Measurements from ENCODE around the gene TANGO2.
A peak's percentile ranks its signal among the peaks of the same experiment; 100 is the strongest.

TANGO2 gene

DNA sequence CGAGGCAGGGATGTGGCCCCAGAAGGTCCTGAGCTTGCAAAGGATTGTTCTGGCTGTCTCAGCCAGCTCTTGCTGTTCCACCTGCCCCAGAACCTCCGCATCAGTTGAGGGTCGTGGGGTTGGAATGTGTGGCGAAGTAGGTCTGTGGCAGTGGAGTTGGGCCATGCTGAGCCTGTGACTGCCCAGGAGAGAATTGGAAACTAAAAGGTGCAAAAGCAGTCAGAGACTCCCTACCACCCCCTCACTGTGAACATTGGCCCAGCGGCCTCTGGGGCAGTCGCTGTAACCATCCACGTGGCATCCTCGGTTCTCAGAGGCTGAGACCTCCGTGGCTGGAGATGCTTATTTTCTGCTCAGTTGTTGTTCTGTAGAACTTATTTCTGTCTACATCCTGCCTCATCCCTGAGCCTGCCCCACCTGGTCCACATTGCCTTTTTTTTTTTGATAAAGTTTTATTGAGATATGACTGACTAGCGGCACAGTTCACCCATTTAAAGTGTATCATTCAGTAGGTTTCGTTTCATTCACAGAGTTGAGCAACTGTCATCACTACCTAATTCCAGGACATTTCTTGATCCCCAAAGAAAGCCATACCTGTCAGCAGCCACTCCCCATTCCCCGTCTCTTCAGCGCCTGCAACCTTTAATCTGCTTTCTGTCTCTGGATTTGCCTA is 36.8 kb downstream of the TANGO2 start:
- in situ Hi-C loops (cut with MboI; ENCODE audit: low pct_unique_long_range_greater_than_20kb, low sequenced_read_pairs, unreplicated experiment): no loop called here
- TF ChIP-seq, protein P1, sequence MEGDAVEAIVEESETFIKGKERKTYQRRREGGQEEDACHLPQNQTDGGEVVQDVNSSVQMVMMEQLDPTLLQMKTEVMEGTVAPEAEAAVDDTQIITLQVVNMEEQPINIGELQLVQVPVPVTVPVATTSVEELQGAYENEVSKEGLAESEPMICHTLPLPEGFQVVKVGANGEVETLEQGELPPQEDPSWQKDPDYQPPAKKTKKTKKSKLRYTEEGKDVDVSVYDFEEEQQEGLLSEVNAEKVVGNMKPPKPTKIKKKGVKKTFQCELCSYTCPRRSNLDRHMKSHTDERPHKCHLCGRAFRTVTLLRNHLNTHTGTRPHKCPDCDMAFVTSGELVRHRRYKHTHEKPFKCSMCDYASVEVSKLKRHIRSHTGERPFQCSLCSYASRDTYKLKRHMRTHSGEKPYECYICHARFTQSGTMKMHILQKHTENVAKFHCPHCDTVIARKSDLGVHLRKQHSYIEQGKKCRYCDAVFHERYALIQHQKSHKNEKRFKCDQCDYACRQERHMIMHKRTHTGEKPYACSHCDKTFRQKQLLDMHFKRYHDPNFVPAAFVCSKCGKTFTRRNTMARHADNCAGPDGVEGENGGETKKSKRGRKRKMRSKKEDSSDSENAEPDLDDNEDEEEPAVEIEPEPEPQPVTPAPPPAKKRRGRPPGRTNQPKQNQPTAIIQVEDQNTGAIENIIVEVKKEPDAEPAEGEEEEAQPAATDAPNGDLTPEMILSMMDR (IDR thresholded peaks at IDR 0.05; ENCODE audit: extremely low read depth, insufficient read depth, missing control alignments): no peak
- no peak for DNase-seq (ENCODE audit: low spot score)

DNA sequence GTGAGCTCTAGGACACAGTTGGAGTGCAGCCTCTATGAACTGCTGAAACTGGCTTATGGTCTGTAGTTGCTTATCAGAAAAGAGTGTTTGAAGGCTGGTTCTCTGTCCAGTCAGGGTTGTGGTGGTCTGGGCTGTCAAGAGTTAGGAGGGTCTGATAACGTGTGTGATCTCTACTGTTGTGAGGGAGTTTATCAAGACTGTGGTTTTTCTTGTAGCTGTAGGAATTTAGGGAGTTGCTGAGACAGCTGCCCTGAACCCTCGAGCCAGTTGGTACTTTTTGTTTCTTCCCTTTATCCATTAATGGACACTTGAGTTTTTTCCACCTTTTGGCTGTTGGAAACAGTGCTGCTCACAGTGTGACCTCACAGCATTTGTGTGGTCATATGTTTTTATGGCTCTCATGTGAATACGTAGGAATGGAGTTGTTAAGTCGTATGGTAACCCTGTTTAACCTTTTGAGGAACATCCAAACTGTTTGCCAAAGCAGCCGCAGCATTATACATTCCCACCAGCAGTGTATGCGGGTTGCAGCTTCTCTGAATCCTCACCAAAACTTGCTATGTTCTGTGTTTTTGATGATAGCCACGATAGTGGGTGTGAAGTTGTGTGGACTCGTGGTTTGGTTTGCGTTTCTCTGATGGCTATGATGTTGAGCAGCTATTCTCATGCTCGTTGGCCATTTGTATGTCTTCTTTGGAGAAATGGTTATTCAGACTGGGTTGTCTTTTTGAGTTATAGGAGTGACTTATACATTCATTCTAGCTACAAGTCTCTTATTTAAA is 38.3 kb downstream of the TANGO2 start:
- TF ChIP-seq, protein P1 (IDR thresholded peaks at IDR 0.05; ENCODE audit: extremely low read depth, insufficient read depth, missing control alignments): no peak
- in situ Hi-C loops (cut with MboI; ENCODE audit: low pct_unique_long_range_greater_than_20kb, low sequenced_read_pairs, unreplicated experiment): no loop called here
- DNase-seq (ENCODE audit: low spot score): no peak

DNA sequence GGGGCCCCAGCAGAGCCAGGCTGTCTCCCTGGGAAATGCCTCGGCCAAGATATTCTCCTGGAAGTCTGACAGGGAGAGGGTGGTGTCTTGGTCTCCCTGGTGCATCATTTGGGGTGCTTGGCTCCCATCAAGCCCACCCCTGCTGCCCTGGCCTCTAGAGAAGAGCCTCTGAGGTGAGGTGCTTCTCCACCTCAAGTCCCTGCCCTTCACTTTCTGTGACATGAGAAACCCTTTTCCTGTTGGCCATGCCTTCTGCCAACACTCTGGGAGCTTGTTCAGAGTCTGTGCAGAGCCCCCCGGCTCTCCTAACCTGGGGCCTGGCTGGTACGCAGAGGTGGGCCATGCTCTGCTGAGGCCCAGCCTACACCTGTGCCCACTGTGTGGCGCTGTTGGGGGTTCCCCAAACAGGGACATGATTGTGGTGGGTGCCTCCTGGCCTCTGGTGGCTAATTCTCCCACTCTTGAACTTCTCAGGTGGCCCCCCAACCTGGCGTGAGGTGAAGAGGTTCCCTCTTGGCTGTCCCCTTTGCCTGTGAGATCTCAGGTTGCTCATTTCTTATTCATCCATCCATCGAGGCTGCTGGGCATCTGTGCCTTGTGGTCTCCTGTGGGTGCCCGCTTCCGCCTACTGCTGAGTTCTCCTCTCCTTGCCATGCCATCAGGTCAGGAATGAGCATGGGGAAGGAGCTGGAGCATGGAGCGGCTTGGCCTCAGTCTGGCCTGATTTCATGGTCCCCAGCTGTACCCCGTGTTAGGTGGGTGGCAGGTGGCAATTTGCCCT is 40.0 kb downstream of the TANGO2 start:
- TF ChIP-seq, protein P1 (IDR thresholded peaks at IDR 0.05; ENCODE audit: extremely low read depth, insufficient read depth, missing control alignments): peak; percentile 35
- in situ Hi-C loops (cut with MboI; ENCODE audit: low pct_unique_long_range_greater_than_20kb, low sequenced_read_pairs, unreplicated experiment): no loop called here
- DNase-seq (ENCODE audit: low spot score): no peak

DNA sequence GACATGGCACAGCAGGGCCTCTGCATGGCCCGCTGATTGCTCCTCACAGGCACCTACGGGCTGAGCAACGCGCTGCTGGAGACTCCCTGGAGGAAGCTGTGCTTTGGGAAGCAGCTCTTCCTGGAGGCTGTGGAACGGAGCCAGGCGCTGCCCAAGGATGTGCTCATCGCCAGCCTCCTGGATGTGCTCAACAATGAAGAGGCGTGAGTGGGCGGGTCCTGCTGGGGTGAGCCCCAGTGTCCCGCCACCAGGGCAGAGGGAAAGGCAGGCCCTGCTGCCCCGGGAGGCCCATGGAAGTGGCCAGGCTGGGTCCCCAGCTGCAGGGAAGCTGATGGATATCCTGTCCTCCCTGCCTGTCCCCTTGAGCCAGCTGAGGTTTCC is 40.6 kb downstream of the TANGO2 start:
- no peak for DNase-seq (ENCODE audit: low spot score)
- in situ Hi-C loops (cut with MboI; ENCODE audit: low pct_unique_long_range_greater_than_20kb, low sequenced_read_pairs, unreplicated experiment): no loop called here
- TF ChIP-seq, protein P1 (IDR thresholded peaks at IDR 0.05; ENCODE audit: extremely low read depth, insufficient read depth, missing control alignments): no peak

DNA sequence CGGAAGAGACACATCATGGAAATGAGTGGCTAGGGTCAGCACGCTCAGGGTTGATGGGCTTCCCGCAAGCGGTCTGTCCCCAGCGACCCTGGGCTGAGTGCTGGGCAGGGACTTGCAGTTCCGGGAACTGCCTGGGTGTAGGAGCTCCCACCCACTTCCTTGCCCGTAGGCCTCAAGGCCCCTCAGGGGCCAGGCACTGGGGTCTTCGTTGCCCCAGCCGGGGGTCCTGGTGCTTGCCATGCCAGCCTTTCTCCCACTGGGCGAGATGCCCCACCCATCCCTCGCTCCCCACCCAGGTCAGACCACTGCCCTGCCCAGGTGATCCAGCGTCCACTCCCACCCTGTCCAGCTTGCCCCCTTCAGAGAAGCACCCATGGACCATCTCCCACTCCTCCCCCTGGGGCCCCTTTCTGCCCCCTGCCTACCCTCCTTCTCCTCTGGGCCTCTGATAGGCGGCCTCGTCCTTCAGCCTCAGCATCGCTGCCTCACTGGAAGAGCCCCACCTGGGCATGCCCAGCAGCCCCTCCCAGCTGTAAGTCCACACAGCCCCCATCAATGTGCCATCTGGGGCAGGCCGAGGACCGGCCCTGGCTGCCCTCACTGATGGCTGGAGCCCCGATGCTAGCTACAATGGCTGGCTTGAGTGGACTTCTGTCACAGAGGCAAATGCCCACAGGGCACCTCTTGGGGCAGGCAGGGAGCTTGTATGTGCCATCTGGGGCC is 41.3 kb downstream of the TANGO2 start:
- in situ Hi-C loops (cut with MboI; ENCODE audit: low pct_unique_long_range_greater_than_20kb, low sequenced_read_pairs, unreplicated experiment): no loop called here
- TF ChIP-seq, protein P1 (IDR thresholded peaks at IDR 0.05; ENCODE audit: extremely low read depth, insufficient read depth, missing control alignments): no peak
- DNase-seq (ENCODE audit: low spot score): no peak

DNA sequence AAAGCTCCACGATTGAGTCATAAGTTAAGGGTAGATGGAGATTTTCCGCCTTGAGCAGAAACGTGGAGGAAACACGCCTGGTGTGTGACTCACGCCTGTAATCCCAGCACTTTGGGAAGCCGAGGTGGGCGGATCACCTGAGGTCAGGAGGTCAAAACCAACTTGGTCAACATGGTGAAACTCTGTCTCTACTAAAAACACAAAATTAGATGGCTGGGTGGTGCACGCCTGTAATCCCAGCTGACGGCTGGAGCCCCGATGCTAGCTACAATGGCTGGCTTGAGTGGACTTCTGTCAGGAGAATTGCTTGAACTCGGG is 41.8 kb downstream of the TANGO2 start:
- in situ Hi-C loops (cut with MboI; ENCODE audit: low pct_unique_long_range_greater_than_20kb, low sequenced_read_pairs, unreplicated experiment): no loop called here
- DNase-seq (ENCODE audit: low spot score): no peak
- TF ChIP-seq, protein P1 (IDR thresholded peaks at IDR 0.05; ENCODE audit: extremely low read depth, insufficient read depth, missing control alignments): no peak
